ENCODE measurements around the gene AADAT.

AADAT gene

DNA sequence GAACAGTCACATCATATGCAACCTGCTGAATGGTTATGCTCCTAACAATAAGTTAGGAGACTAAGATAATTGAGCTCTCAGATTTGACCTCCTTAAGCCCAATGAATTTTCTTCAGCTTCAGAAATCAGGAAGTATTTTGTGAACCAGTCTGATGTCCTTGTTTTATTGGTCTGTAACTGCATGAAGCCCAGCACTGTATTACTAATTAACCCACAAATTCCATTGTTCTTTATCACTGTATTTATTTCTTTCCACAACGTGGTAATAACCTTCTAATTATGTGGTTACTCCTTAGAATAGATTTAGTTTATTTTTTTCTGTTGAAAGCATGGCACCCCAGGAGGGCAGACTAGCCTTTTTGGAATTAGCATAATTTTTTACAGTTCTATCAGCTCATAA lies 59.6 kb downstream of the AADAT start:
- no peak for DNase-seq (ENCODE audit: low spot score)

DNA sequence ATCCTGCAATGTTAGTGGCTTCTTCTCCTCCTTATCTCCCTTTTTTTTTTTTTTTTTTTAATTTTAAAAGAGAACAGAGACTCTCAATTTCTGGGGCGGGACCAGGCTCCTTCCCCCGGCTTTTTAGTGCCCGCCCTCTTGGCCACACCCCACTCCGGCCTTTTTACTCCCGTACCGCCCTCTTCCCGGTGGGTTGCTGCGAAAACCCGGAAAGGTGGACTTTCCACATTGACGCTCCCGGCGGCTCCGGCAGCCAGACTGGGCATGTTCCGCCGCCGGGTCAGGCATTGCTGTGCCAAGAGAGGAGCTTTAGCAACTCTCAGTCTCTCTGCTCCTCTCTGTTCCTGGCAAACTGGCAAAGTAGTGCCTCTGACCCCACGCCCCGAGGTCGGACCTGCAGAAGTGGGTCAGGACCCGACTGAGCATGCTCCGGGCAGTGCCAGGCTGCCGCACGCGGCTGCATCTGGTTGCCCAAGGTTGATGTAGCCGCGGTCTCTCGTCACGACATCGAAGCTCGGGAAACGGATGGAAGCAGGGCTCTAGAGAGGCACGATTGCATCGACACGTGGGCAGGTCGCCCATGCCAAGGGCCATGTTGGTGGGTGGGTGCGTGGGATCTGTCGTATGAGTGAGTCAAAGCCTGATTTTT lies 62.5 kb downstream of the AADAT start:
- peak; percentile 74 for DNase-seq (ENCODE audit: low spot score)

DNA sequence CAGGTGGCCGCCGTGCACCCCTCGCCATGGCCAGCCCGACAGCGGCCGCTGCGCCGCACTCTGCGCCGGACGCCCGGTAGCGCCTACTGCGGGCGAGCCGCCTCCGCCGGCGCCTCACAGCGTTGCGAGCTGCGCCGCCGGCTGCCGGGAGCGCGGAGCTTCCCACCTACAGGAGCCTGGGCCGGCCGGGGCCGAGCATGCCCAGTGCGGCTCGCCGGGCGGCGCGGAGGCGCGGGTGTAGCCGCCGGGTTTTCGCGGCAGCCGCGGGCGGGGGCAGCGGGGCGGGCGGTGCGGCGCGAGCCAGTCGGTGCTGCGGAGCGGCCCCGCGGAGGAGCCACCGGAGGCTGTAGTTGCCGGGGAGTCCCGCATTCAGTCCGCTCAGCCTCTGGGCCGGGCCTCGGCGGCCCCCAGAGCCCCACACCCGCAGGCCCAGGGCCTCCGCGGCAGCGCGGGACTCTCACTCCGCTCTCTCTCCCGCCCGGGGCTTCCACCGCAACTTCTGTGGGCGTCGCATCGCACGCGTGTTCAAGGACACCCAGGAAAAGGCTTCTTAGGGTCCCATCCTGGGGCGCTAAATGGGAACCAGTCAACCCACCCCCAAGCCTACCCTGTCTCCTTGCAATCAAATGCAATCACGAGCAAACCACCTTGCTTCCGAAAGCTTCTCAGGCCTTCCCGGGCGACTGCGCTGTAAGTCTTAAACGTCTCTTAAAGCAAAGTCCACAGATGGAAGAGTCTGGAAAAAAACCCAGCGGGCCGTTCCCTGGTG lies 63.3 kb downstream of the AADAT start, which contains the start of gene MFAP3L:
TSS of gene MFAP3L (minus strand) at position 143 of the 769 bp plus-strand sequence. CDS start 20,518 bp downstream, outside the sequence.
- DNase-seq (ENCODE audit: low spot score): peak; percentile 83

DNA sequence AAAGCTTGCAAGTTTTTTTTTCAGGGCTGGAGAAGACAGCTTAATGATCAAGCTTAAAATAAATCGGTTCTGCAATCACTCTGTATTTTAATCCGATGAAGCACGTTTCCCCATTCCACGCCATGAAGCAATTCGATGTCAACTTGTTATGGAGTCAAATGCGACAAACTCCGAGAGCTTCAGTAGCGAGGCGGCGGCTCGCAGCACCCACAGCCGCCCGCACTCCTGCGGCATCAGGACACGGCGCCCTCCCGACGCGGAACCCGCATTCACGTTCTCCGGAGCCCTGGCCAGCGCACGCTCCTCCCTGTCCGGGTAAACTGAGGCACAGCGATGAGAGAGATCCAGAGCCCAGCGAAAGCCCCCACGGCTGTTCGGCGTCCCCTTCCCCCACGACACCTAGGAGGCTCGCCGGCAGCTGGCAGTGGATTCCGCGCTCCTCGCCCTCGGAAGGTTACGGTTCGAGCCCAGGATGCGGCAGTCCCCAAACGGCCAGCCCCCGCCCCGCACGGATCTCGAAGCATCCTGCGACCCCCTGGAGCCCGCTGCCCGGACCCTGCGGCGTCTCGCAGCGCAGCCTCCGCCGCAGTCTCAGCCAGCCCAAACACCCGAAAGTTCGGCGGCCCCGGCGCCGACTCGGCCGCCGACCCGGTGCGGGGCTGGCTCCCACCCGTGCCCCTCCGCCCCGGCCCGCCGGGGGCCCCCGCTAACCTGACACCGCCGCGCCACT lies 64.1 kb downstream of the AADAT start:
- DNase-seq (ENCODE audit: low spot score): no peak

DNA sequence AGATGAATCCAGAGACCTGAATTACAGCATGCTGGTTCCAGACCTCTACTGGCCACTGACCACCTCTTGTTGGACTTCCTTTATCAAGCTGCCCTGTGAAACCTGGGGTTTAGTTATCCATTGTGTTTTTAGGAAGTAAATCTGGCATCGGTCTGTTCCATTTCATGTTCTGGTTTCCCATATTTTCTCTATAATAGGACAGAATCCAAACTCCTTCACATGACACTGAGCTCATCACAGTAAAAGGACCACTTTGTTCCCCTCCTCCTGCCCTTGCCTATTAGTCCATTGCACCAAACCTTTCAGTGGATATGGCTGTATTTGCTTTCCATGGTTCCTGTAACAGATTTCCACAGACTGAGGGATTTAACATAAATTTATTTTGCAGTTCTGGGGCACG lies 67.5 kb downstream of the AADAT start:
- no peak for DNase-seq (ENCODE audit: low spot score)

DNA sequence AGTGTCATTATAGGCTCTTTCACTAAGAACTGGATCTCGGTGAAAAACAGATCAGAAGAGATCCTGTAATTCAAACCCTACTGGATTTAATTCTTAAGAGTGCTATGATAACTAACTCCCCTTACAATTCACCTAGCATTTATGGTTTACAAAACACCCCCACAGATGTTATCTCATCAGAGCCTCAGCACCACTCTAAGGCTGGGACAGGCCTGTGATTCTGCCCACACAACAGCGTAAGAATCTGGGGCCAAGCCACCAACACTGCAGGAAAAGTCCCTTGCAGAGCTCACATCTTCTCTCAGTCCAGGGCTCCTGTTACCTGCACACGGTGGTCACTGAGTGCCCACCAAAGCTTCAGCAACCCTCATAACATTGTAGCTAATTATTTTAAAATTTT lies 72.5 kb downstream of the AADAT start:
- DNase-seq (ENCODE audit: low spot score): no peak

DNA sequence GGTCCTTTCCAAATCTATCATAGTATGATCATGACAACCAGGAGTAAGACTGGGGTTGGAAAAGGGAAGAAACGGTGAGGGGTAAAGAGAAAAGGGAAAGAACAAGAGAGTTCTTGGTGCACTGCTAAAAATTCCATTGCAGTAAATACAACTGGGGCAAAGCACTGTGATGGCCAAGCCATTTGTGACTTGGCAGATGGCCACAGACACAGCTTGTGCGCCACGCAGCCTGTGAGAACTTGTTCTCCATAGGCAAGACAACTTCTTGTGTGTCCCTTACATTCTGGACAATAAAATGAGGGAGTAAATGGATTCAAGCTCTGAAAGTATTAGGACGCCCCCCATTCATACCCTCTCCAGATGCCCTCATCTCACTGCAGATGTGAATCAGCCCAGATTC lies 74.5 kb downstream of the AADAT start:
- DNase-seq (ENCODE audit: low spot score): no peak

DNA sequence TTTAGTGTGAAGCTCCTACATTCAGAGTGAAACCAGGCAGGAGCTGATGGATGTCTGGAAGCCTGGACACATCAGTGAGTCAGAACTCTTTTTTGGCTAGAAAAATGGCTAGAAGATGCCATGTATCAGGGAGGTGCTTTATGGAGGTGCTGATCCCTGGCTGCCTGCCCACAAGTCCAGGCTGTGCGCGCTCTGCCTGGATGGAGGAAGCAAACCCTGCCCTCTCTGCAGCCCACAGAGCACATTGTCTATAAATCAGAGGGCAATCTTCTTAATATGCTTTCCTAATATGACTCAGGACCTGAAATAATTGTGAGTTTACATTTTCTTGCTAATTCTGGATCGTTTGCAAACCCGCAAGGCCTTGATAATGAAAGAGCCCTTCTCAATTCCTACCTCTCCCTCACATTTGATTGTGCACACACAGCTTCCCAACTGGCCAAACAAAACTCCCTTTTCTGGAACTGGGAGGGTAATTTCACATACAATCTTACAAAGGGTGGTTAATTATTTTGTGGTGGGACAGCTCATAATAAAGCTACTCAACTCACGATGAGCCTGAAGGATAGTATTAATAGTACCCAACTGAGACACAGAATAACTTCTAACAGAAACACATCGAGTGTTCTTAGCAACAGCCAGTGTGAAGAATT lies 75.3 kb downstream of the AADAT start:
- DNase-seq (ENCODE audit: low spot score): no peak

DNA sequence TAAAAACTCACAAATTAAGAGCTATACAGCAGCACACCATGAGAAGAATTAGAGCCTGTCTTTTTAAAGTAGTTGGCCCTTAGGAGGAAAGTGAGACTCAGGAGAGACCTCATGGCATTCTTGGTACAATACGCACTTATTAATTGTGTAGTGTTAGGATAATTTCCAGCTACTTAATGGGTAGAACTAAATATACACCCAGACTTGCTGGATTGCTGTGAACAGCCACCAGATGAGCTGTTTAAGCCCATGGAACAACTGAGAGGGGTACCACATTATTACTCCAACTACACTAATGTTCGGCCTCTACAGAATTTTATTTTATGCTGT lies 77.2 kb downstream of the AADAT start:
- DNase-seq (ENCODE audit: low spot score): no peak

DNA sequence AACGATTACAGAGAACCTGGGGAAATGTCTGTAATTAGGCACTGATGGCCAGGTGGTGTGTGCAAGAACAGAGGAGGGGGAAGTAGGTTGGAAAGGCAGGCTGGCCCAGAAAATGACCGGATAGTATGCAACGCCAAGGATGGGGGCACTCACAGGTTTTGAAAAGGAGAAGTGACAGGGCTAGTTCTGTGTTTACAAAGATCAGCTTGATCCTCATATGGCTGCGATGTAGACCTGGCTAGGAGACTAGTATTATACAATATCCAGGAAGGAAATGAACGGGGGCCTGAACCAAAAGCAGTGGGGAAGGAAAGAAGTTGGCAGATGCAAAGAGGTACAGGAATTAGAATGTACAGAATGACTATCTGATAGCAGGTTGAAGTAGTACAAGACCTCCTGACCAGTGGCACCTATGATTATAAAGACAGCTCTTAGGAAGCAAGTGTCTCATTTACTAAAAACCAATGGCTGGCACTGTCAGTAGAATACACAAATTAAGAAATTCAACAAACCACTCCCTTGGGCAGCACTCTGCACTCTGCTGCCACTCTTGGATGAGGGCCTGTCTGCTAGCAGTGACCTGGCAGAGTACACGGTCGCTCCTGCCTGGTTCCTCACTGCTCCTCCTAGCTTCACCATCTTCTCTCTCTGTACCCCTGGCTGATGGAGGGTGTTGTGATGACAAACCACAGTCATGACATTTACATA lies 77.7 kb downstream of the AADAT start:
- DNase-seq (ENCODE audit: low spot score): no peak

All from HuH-7.5 (cell line).